Measurements from ENCODE around the gene PTGES2.

Gene PTGES2

DNA sequence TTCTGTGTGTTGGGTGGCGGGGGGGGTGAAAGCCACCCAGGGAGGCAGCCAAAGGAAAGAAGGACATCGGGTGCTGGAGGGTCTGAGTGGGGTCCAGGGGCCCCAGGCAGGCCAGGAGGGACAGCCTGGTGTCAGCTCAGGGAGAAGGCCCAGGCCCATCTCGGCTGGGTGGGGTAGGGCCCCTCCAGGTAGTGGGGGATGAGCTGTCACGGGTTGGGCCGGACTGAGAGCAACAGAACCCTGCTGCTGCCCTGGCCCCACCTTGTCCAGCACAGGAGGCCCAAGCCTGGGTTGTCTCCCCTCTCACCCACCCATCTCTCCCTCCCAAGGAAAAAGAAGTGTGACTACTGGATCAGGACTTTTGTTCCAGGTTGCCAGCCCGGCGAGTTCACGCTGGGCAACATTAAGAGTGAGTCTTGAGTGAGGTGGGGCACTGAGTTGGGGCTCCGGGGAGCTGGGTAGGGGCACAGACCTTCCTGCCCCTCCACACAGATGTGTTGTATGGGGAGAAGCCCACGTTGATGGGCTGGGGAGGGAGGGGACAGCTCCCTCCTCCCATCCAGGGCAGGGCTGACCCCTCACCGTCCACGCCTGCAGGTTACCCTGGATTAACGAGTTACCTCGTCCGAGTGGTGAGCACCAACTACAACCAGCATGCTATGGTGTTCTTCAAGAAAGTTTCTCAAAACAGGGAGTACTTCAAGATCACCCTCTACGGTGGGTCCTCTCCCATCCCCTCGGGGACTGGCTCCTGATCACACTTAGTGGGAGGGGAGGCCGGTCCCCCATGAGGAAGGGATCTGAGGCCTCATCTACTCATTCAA, 24.0 kb upstream of the PTGES2 start:
- Histone ChIP-seq H3K4me1 (ENCODE audit: control insufficient read depth, low read length) (no peaks in the 10 kb centered on the region), H3K27ac (ENCODE audit: low read depth, low read length) (no peak overlapping the region), H3K9me2 (replicated peaks; ENCODE audit: control insufficient read depth, low read length) (no peaks in the 10 kb centered on the region), H3K4me2 (ENCODE audit: low read length) (no peak overlapping the region), H3F3A (ENCODE audit: control insufficient read depth, insufficient read depth) (no peaks in the 10 kb centered on the region), H3K4me3 (ENCODE audit: low read length) (no peak overlapping the region), H3K27me3 (ENCODE audit: control insufficient read depth, low read length) (no peaks in the 10 kb centered on the region), H3K36me3 (ENCODE audit: control insufficient read depth, low read length) (no peaks in the 10 kb centered on the region), H4K20me1 (ENCODE audit: control insufficient read depth, insufficient read depth, low read depth, low read length) (no peaks in the 10 kb centered on the region), H3K9me3 (ENCODE audit: control insufficient read depth, insufficient read depth, low read length) (no peaks in the 10 kb centered on the region), H3K79me2 (ENCODE audit: control insufficient read depth, low read length) (no peaks in the 10 kb centered on the region)
- no peak for TF ChIP-seq EZH2phosphoT487 (IDR thresholded peaks at IDR 0.05; ENCODE audit: borderline replicate concordance, low read length)
- TF ChIP-seq, protein P1, sequence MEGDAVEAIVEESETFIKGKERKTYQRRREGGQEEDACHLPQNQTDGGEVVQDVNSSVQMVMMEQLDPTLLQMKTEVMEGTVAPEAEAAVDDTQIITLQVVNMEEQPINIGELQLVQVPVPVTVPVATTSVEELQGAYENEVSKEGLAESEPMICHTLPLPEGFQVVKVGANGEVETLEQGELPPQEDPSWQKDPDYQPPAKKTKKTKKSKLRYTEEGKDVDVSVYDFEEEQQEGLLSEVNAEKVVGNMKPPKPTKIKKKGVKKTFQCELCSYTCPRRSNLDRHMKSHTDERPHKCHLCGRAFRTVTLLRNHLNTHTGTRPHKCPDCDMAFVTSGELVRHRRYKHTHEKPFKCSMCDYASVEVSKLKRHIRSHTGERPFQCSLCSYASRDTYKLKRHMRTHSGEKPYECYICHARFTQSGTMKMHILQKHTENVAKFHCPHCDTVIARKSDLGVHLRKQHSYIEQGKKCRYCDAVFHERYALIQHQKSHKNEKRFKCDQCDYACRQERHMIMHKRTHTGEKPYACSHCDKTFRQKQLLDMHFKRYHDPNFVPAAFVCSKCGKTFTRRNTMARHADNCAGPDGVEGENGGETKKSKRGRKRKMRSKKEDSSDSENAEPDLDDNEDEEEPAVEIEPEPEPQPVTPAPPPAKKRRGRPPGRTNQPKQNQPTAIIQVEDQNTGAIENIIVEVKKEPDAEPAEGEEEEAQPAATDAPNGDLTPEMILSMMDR (IDR thresholded peaks at IDR 0.05; ENCODE audit: low read depth, low read length, poor library complexity, severe bottlenecking) = no peak

DNA sequence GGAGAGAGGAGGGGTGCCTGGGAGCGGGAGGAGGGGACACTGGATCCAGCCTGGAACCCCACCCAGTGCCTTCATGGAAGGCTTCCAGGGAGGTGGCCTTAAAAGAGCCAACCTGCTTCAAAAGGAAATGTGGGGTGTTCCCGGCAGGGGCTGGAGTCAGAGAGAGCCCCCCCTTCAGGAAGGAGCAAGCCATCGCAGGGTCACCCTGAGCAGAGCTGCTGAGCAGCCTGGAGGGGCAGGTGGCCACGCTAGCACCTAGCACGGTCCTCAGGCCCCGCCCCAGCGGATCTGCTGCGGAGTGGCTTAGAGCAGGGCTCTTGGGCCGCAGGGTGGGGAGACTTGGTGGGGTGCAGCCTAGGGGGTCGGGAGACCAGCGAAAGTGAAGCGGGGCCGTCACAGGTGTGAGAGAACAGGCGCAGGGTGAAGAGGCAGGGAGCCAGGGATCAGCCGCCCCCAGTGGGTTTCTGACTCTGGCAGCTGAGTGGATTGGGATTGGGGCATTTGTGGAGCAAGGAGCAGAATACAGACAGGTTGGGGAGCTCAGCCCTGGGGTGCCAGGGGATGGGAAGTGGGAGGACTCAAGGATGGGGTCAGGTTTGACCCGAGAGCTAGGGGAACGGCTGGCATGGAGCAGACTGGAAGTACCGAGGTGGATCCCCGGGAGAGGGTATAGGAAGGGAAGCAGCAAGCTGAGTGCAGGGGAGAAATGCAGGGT, 23.2 kb upstream of the PTGES2 start:
- Histone ChIP-seq H3K4me1 (ENCODE audit: control insufficient read depth, low read length) (no peaks in the 10 kb centered on the region), H3K27me3 (ENCODE audit: control insufficient read depth, low read length) (no peaks in the 10 kb centered on the region), H3K9me2 (replicated peaks; ENCODE audit: control insufficient read depth, low read length) (no peaks in the 10 kb centered on the region), H4K20me1 (ENCODE audit: control insufficient read depth, insufficient read depth, low read depth, low read length) (no peaks in the 10 kb centered on the region), H3K27ac (ENCODE audit: low read depth, low read length) (no peak overlapping the region), H3K4me3 (ENCODE audit: low read length) (no peak overlapping the region), H3K4me2 (ENCODE audit: low read length) (no peak overlapping the region), H3K79me2 (ENCODE audit: control insufficient read depth, low read length) (no peaks in the 10 kb centered on the region), H3F3A (ENCODE audit: control insufficient read depth, insufficient read depth) (no peaks in the 10 kb centered on the region), H3K9me3 (ENCODE audit: control insufficient read depth, insufficient read depth, low read length) (no peaks in the 10 kb centered on the region), H3K36me3 (ENCODE audit: control insufficient read depth, low read length) (no peaks in the 10 kb centered on the region)
- TF ChIP-seq, protein P1 (IDR thresholded peaks at IDR 0.05; ENCODE audit: low read depth, low read length, poor library complexity, severe bottlenecking) = peak; percentile 76
- no peak for TF ChIP-seq EZH2phosphoT487 (IDR thresholded peaks at IDR 0.05; ENCODE audit: borderline replicate concordance, low read length)

DNA sequence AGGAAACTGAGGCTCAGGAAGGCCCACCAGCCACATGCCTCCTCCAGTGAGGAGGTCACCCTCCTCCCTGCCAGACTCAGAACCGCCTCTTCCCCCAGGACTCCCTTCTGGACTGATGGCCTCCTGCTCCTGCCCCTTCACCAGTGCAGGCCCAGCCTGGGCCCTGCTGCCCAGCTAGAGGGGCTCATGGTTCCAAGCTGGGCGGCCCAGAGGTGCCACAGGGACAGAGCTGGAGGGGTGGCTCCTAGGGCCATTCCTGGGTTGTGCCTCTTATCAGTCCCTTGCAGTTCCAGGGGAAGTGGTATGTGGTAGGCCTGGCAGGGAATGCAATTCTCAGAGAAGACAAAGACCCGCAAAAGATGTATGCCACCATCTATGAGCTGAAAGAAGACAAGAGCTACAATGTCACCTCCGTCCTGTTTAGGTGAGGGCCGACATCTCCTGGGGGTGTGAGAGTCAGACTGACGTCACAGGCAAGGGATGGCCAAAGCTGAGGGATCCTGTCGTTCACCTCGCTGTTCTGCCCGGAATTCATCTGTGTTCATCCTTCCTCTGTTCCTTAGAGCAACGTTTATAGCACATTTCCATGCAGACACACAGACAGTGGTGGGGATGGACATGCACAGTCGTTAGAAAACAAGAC, 22.5 kb upstream of the PTGES2 start:
- Histone ChIP-seq H4K20me1 (ENCODE audit: control insufficient read depth, insufficient read depth, low read depth, low read length) (no peaks in the 10 kb centered on the region), H3K4me1 (ENCODE audit: control insufficient read depth, low read length) (no peaks in the 10 kb centered on the region), H3K27me3 (ENCODE audit: control insufficient read depth, low read length) (no peaks in the 10 kb centered on the region), H3K4me3 (ENCODE audit: low read length) (no peak overlapping the region), H3K4me2 (ENCODE audit: low read length) (no peak overlapping the region), H3K79me2 (ENCODE audit: control insufficient read depth, low read length) (no peaks in the 10 kb centered on the region), H3K36me3 (ENCODE audit: control insufficient read depth, low read length) (no peaks in the 10 kb centered on the region), H3F3A (ENCODE audit: control insufficient read depth, insufficient read depth) (no peaks in the 10 kb centered on the region), H3K9me2 (replicated peaks; ENCODE audit: control insufficient read depth, low read length) (no peaks in the 10 kb centered on the region), H3K27ac (ENCODE audit: low read depth, low read length) (no peak overlapping the region), H3K9me3 (ENCODE audit: control insufficient read depth, insufficient read depth, low read length) (no peaks in the 10 kb centered on the region)
- TF ChIP-seq, protein P1 (IDR thresholded peaks at IDR 0.05; ENCODE audit: low read depth, low read length, poor library complexity, severe bottlenecking) = no peak
- no peak for TF ChIP-seq EZH2phosphoT487 (IDR thresholded peaks at IDR 0.05; ENCODE audit: borderline replicate concordance, low read length)
